A673 (cell line): ENCODE results near the gene BCL2L1. TPM values are rescaled to one million over a fixed set of nuclear protein-coding genes. Genes with fewer than 3 reads are reported as not detected.

ENCODE experiments used
- BruUV-seq: library from RNA; stranded (reverse); fragments of 400-500 nt; replicated peaks from 2 replicates; lab custom pipeline; 2021; lab: Mats Ljungman, UMichigan
- CTCF ChIA-PET: fragments of 300-600 bp; sonication (Branson Sonifier 250); formaldehyde crosslinking; loops from one replicate; lab custom pipeline; 2022; ENCODE audit warnings: antibody characterized with exemption; lab: Charles Lee
- POLR2A ChIA-PET: fragments of 300-600 bp; sonication (Branson Sonifier 250); formaldehyde crosslinking; loops from one replicate; lab custom pipeline; 2022; ENCODE audit warnings: antibody characterized with exemption; ENCODE audit not compliant: low non-redundant PET; lab: Charles Lee
- DNase-seq: peaks from one replicate; pipeline ENCODE4 v3.0.0-alpha.2; 2015; ENCODE audit warnings: low spot score
- H3K27ac ChIP-seq: fragments of 200-600 bp; sonication (generic); 2 replicates; pipeline ENCODE4 v1.5.1; 2016; ENCODE audit warnings: mixed run types, low read depth, mild to moderate bottlenecking, mixed read lengths, antibody characterized with exemption, low read length; ENCODE audit not compliant: poor library complexity, severe bottlenecking
- H3K27me3 ChIP-seq: fragments of 200-600 bp; sonication (generic); replicated peaks from 2 replicates; pipeline ENCODE4 v1.6.1; 2017; ENCODE audit warnings: mixed run types, low read depth, mild to moderate bottlenecking, mixed read lengths, antibody characterized with exemption, low read length; ENCODE audit not compliant: insufficient read depth, poor library complexity
- H3K36me3 ChIP-seq: fragments of 200-600 bp; sonication (generic); 2 replicates; pipeline ENCODE4 v1.6.1; 2016; ENCODE audit warnings: mixed run types, mild to moderate bottlenecking, mixed read lengths, antibody characterized with exemption, low read length; ENCODE audit not compliant: insufficient read depth, poor library complexity, severe bottlenecking
- H3K4me1 ChIP-seq: fragments of 200-600 bp; sonication (generic); 2 replicates; pipeline ENCODE4 v1.6.1; 2017; ENCODE audit warnings: mixed run types, mild to moderate bottlenecking, mixed read lengths, antibody characterized with exemption, low read length; ENCODE audit not compliant: insufficient read depth, poor library complexity, severe bottlenecking
- H3K4me3 ChIP-seq: fragments of 200-600 bp; sonication (generic); 2 replicates; pipeline ENCODE4 v1.5.1; 2016; ENCODE audit warnings: low read depth, mixed run types, mild to moderate bottlenecking, mixed read lengths, low read length; ENCODE audit not compliant: poor library complexity, severe bottlenecking
- H3K9me3 ChIP-seq: fragments of 200-600 bp; sonication (generic); 2 replicates; pipeline ENCODE4 v1.6.1; 2016; ENCODE audit warnings: mixed run types, low read depth, mild to moderate bottlenecking, mixed read lengths, antibody characterized with exemption, low read length; ENCODE audit not compliant: poor library complexity, severe bottlenecking
- EZH2 ChIP-seq: fragments of 200-600 bp; sonication (generic); IDR thresholded peaks from 2 replicates; pipeline ENCODE4 v1.6.1; 2017; ENCODE audit warnings: borderline replicate concordance, low read depth, mild to moderate bottlenecking, mixed read lengths, antibody characterized with exemption, low read length; ENCODE audit not compliant: poor library complexity, severe bottlenecking
- intact Hi-C: fragments of 100-400 bp; cut with micrococcal nuclease; formaldehyde crosslinking; loops from one replicate; pipeline ENCODE4 v1.10.0; 2022; ENCODE audit not compliant: unreplicated experiment
- total RNA-seq: library from RNA; stranded (reverse); gene quantifications from 2 replicates; pipeline ENCODE4 v1.2.3, GENCODE V29; 2021
- TF ChIP-seq, protein P1 (sequence below): fragments of 300-800, 200-600 bp; sonication (generic); conservative IDR thresholded peaks from 2 replicates; pipeline ENCODE4 v1.5.1; 2017; ENCODE audit warnings: low read depth, mild to moderate bottlenecking, antibody characterized with exemption, low read length, moderate library complexity, mixed read lengths

Gene BCL2L1
- total RNA-seq, 1 experiment from 2014 or later: 47.8 TPM

DNA sequence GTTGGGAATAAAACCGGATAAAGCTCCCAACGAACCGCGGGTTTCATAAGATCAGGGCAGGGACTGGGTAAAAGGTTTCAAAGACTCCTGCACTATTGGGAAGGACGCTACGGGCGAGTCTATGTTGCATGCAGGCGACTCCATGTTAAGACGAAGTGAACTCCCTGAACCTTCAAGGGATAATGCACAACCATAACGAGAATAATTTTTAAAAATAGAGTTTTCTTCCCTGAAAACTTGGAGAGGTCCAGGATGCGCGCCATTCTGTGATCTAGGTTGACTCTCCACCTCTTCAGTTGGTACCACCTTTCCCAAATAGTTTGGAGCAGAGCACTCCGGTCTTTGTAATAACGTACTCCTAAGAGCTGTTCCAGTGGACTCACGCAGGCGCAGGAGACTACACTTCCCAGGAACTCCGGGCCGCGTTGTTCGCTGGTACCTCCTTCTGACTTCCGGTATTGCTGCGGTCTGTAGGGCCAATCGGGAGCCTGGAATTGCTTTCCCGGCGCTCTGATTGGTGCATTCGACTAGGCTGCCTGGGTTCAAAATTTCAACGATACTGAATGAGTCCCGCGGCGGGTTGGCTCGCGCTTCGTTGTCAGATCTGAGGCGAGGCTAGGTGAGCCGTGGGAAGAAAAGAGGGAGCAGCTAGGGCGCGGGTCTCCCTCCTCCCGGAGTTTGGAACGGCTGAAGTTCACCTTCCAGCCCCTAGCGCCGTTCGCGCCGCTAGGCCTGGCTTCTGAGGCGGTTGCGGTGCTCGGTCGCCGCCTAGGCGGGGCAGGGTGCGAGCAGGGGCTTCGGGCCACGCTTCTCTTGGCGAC lies 16.3 kb upstream of the BCL2L1 start, which contains the start of gene TPX2:
TSS of gene TPX2 (plus strand) at position 562 of the 821 bp plus-strand sequence. CDS start 18,187 bp downstream, outside the sequence.
- POLR2A ChIA-PET: interaction anchor here (0.6 to 1.4 kb wide), 2 partner anchors 10 to 15 kb away, joined by 3 to 5 read pairs; no protein-coding TSS in a partner anchor
- H3K9me3 ChIP-seq: no peaks in the 10 kb centered on the region
- intact Hi-C loops: no loop called here
- no peaks in the 10 kb centered on the region for H3K4me1 ChIP-seq
- peak; percentile 99 for DNase-seq
- TF ChIP-seq, protein P1, sequence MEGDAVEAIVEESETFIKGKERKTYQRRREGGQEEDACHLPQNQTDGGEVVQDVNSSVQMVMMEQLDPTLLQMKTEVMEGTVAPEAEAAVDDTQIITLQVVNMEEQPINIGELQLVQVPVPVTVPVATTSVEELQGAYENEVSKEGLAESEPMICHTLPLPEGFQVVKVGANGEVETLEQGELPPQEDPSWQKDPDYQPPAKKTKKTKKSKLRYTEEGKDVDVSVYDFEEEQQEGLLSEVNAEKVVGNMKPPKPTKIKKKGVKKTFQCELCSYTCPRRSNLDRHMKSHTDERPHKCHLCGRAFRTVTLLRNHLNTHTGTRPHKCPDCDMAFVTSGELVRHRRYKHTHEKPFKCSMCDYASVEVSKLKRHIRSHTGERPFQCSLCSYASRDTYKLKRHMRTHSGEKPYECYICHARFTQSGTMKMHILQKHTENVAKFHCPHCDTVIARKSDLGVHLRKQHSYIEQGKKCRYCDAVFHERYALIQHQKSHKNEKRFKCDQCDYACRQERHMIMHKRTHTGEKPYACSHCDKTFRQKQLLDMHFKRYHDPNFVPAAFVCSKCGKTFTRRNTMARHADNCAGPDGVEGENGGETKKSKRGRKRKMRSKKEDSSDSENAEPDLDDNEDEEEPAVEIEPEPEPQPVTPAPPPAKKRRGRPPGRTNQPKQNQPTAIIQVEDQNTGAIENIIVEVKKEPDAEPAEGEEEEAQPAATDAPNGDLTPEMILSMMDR: 0 out of 2 replicates have a peak, but pooled peaks have one; percentile 29
- TF ChIP-seq EZH2: no peak
- H3K27me3 ChIP-seq: no peaks in the 10 kb centered on the region
- CTCF ChIA-PET: interaction anchor here (0.6 to 1.3 kb wide), 4 partner anchors 15 to 181 kb away, joined by 5 to 6 read pairs (median 6); no protein-coding TSS in a partner anchor
- peaks cover 16% of the 10 kb centered on the region for H3K36me3 ChIP-seq
- BruUV-seq: TSS peak; percentile 98
- peak within 1 kb of the TSS; percentile 62 for H3K4me3 ChIP-seq
- H3K27ac ChIP-seq: peak within 1 kb of the TSS; percentile 76

DNA sequence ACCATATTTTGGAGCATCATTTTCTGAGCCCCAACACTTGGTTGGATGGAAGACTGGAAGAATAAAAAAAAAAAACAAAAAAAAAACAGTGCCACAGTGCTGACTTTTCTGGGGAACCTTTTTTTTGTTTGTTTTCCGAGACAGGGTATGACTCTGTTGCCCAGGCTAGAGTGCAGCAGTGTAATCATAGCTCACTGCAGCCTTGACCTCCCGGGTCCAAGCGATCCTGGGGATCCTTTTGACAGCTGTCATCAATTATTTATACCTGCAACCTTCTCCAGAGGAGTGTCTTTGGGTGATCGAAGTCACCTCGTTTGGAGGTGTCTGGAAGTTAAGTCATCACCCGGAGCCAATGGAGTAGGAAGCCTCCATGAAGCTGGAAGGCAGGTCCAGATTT lies 8.7 kb upstream of the BCL2L1 start:
- BruUV-seq: no TSS peak
- Histone ChIP-seq H3K27ac (no peak overlapping the region), H3K4me1 (no peaks in the 10 kb centered on the region), H3K4me3 (no peak overlapping the region), H3K9me3 (no peaks in the 10 kb centered on the region), H3K36me3 (no peaks in the 10 kb centered on the region), H3K27me3 (no peaks in the 10 kb centered on the region)
- intact Hi-C loops: no loop called here
- ChIA-PET CTCF (no interaction called here), POLR2A (no interaction called here)
- no peak for TF ChIP-seq EZH2
- TF ChIP-seq, protein P1: no peak
- no peak for DNase-seq

DNA sequence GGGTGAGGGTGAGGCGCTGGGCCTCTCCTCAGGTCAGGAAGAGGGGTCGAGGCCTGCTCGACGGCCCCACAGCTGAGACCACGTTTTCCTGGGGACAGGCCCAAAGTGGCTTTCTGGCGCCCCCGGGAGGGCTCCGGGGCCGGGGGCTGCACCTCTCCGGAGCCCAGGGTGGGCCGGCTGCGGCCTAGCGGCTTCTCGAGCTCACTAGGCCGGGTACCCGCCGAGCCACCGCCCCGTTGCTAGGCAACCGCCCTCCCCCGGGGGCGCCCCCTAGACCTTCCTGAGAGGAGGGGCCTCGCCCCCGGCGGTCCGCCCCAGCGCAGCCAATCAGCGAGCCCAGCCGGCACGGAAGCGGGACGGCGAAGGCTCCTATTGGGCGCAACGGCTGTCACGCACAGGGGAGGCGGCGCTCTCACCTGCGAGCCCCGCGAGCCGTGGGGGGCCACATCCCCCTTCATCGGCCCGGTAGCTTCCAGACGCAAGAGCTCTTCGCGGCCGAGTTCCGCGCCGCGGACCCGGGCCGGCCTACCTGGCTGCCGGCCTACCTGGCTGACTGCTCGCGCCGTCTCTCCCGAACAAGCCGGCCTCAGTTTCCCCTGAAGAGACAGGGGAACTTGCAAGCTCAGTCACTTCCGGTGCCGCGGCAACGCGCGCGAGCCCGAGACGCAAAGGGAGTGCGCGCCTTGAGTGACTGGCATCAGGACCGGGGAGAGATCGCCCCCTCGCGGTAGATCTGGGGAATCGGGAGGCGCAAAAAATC lies 831 bp upstream of the BCL2L1 start:
- peak; percentile 99 for DNase-seq
- Histone ChIP-seq H3K4me1 (peaks cover 31% of the 10 kb centered on the region), H3K27me3 (no peaks in the 10 kb centered on the region), H3K4me3 (peak overlapping the region; percentile 66), H3K27ac (peak overlapping the region; percentile 89), H3K36me3 (no peaks in the 10 kb centered on the region), H3K9me3 (no peaks in the 10 kb centered on the region)
- intact Hi-C loops: loop anchor here (1.0 to 2.0 kb wide), 4 partner anchors 10 to 155 kb away; no protein-coding TSS in a partner anchor
- no TSS peak for BruUV-seq
- CTCF ChIA-PET: interaction anchor here (0.6 to 3.6 kb wide), 16 partner anchors 10 to 177 kb away, joined by 3 to 129 read pairs (median 5); partner anchors contain the start of gene TPX2
- no peak for TF ChIP-seq EZH2
- TF ChIP-seq, protein P1: peak; percentile 95
- POLR2A ChIA-PET: interaction anchor here (0.6 to 1.8 kb wide), 4 partner anchors 15 to 154 kb away, joined by 3 to 10 read pairs (median 6); partner anchors contain the start of gene TPX2
